Stimulated activated CD8-positive, alpha-beta memory T cell treated with anti-CD3 and anti-CD28 coated beads, Interleukin-15, amount 100 ng/mL, for 4 hours (primary cell): ENCODE measurements around the gene ZNF366.

Experiments used
- DNase-seq, 2 donors: peaks; one replicate each; pipeline ENCODE4 v3.0.0-alpha.2; 2020; ENCODE audit warnings: low read depth in 2 of 2

ZNF366 gene

GRCh38 chr5:72402959-72403628, 104.1 kb downstream of the ZNF366 start:
- no peak for DNase-seq

- no peak for DNase-seq
These were observed 104.8 kb downstream of the ZNF366 start for GRCh38 chr5:72402381-72402890.

- DNase-seq, result no peak
These were observed 106.3 kb downstream of the ZNF366 start for GRCh38 chr5:72400950-72401349.

- DNase-seq, result no peak
These were observed 109.4 kb downstream of the ZNF366 start for GRCh38 chr5:72397836-72398235.

GRCh38 chr5:72394688-72395087, 112.5 kb downstream of the ZNF366 start:
- DNase-seq, result no peak

GRCh38 chr5:72393052-72393451, 114.2 kb downstream of the ZNF366 start:
- DNase-seq, result no peak
